Right lobe of liver (tissue), 4 donors: Measurements from ENCODE around the gene RTN4.

Experiments
- CTCF ChIP-seq, 4 donors: fragments of 200-600 bp in 3 of 4; fragments of 450-650 bp in 1 of 4; IDR thresholded peaks; one replicate each; pipeline versions ENCODE4 v1.5.1 to v1.8.0; 2016 to 2022; ENCODE audit warnings: antibody characterized with exemption in 4 of 4, mild to moderate bottlenecking in 2 of 4
- POLR2A ChIP-seq: fragments of 450-650 bp; IDR thresholded peaks from one replicate; pipeline ENCODE4 v1.6.1; 2017; ENCODE audit warnings: antibody characterized with exemption, mild to moderate bottlenecking
- donor health status: DM: no; HTN: no; CAD: no.
- donor health status: DM: no; HTN: no; CAD: no.
- donor health status: DM: no; HTN: yes; CAD: no.

DNA sequence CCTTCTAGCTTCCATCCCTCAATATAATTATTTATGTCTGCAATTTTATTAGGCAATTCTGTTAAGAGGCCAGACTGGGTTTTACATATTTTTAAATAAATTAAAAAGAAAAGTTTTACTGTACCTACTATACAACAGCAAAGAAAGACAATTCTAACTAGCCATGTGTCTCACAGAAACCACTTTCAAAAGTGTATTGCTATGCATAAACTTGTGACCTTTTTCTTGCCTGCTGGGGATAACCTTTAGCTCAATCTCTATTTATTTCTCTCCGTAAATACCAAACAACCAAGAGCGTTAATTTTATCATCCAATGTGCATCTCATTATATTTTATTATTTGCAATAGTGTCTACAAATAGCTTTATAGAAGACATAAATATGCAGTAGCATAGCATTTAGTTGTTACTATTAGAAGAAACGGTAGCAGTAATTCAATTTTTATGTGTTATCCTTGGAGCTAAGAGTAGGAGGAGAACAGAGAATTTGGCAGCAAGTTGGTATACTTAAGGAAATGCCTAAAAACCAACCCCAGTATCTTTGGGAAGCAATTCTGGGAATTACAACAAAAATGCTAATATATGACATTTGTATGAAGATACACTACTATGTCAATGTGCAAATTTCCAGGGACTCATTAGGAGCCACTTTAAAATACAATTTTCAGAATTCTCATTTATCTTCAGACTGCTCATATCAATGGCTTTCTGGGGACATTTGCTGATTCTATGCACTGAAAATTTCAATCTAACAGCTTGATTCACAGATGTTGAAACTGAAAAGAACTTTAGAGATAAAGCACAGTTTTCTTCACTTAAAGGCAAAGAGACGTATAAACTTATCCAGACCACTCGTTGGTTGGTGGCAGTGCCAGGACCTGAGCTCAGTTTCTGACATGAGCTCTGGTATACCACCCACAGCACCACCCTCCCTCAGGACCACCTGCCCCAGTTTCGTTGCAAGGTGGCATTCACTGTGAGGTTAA, 23.0 kb upstream of the RTN4 start:
- TF ChIP-seq CTCF (IDR thresholded peaks at IDR 0.05) (no peak), POLR2A (no peak)
